HepG2 (cell line): ENCODE measurements around the gene M1AP. TPM values are rescaled to one million over a fixed set of nuclear protein-coding genes. Genes with fewer than 3 reads are reported as not detected.

Experiments
- ATF7 ChIP-seq, 2 experiments: fragments of 450-650 bp in 1 of 2; sonication (generic) in 1 of 2; formaldehyde crosslinking in 1 of 2; IDR thresholded peaks; 2 replicates each; pipeline versions ENCODE4 v1.4.0 to v1.6.1; 2016 to 2020; ENCODE audit warnings: antibody characterized with exemption in 1 of 2, mild to moderate bottlenecking in 1 of 2, missing genetic modification reagents in 1 of 2
- BORCS8-MEF2B ChIP-seq: sonication (generic); formaldehyde crosslinking; IDR thresholded peaks from 2 replicates; pipeline ENCODE4 v1.8.0; 2022; ENCODE audit warnings: mild to moderate bottlenecking, missing genetic modification reagents
- DZIP1 ChIP-seq: sonication (generic); formaldehyde crosslinking; IDR thresholded peaks from 2 replicates; pipeline ENCODE4 v1.5.0; 2020; ENCODE audit warnings: mild to moderate bottlenecking, missing genetic modification reagents
- HDAC1 ChIP-seq: sonication (generic); formaldehyde crosslinking; IDR thresholded peaks from 2 replicates; pipeline ENCODE4 v1.5.1; 2020; ENCODE audit warnings: mild to moderate bottlenecking, missing genetic modification reagents
- HDAC6 ChIP-seq: fragments of 200-600 bp; sonication (generic); IDR thresholded peaks from 2 replicates; pipeline ENCODE4 v1.7.0; 2017; ENCODE audit warnings: mild to moderate bottlenecking, antibody characterized with exemption, low read length, low read depth
- IKZF5 ChIP-seq: IDR thresholded peaks from 2 replicates; pipeline ENCODE4 v1.6.1; 2018; ENCODE audit warnings: missing genetic modification reagents, mild to moderate bottlenecking, missing compliant biosample characterization
- NCOR1 ChIP-seq: fragments of 200-600 bp; sonication (generic); IDR thresholded peaks from 2 replicates; pipeline ENCODE4 v1.7.0; 2017; ENCODE audit warnings: antibody characterized with exemption, low read length, borderline replicate concordance
- RNF2 ChIP-seq: fragments of 450-650 bp; conservative IDR thresholded peaks from 2 replicates; pipeline ENCODE4 v1.6.1; 2016; ENCODE audit warnings: low read depth
- SATB2 ChIP-seq: sonication (generic); formaldehyde crosslinking; IDR thresholded peaks from 2 replicates; pipeline ENCODE4 v1.5.0; 2020; ENCODE audit warnings: missing genetic modification reagents
- SETDB1 ChIP-seq: sonication (generic); formaldehyde crosslinking; IDR thresholded peaks from 2 replicates; pipeline ENCODE4 v1.5.1; 2020; ENCODE audit warnings: missing genetic modification reagents, mild to moderate bottlenecking, borderline replicate concordance
- polyA plus RNA-seq, 8 experiments: library from polyadenylated mRNA; depleted of rRNA in 3 of 8; stranded (reverse) in 7 of 8; unstranded in 1 of 8; fragments of >200 nt; fragmentation: Illumina TruSeq in 4 of 8; extraction: Trizol in 4 of 8; gene quantifications; 2 replicates each; pipeline versions ENCODE4 v1.2.1 to v1.2.3, GENCODE V29; 2011 to 2016; ENCODE audit warnings: low read depth in 4 of 8, missing spikeins in 1 of 8, mixed read lengths in 1 of 8; ENCODE audit not compliant: insufficient read depth in 1 of 8
- total RNA-seq, 5 experiments: library from RNA; depleted of rRNA; stranded (reverse); fragments of >200 nt; fragmentation: Illumina TruSeq; extraction: Trizol; gene quantifications; 2 replicates each; pipeline ENCODE4 v1.2.3, GENCODE V29; 2016; ENCODE audit warnings: low read depth in 1 of 5
- TF ChIP-seq, protein P1 (sequence below): sonication (generic); IDR thresholded peaks from 2 replicates; pipeline ENCODE4 v1.6.1; 2016; ENCODE audit warnings: low read depth, borderline replicate concordance
- TF ChIP-seq, protein P2 (sequence below): sonication (generic); formaldehyde crosslinking; IDR thresholded peaks from 2 replicates; pipeline ENCODE4 v1.4.0; 2020; ENCODE audit warnings: mild to moderate bottlenecking, missing genetic modification reagents
- TF ChIP-seq, protein P3 (sequence below), 2 experiments: sonication (generic) in 1 of 2; formaldehyde crosslinking in 1 of 2; IDR thresholded peaks; 2 replicates each; pipeline versions ENCODE4 v1.6.1 to v1.9.0; 2014 to 2022; ENCODE audit warnings: antibody characterized with exemption in 1 of 2, borderline replicate concordance in 1 of 2, inconsistent platforms in 1 of 2, low read depth in 1 of 2, missing genetic modification reagents in 1 of 2

The M1AP gene
- total and polyA plus RNA-seq, 2 of the 13 experiments (the other 11 are each of a cell fraction or from before 2014, with no cell fraction given) = not detected

GRCh38 chr2:74529357-74530238 lies 118.5 kb downstream of the M1AP start, which contains the start of the genes AUP1 and HTRA2 (continued):
- TF ChIP-seq HDAC6 (no peak), ATF7 (IDR thresholded peaks at IDR 0.05) (no peak), ATF7 (CRISPR knock-in tag; IDR thresholded peaks at IDR 0.05) (0 out of 2 replicates have a peak, but pooled peaks have one; percentile 31), SETDB1 (CRISPR knock-in tag) (no peak), SATB2 (CRISPR knock-in tag) (no peak), RNF2 (no peak; the same call in 1 of the 2 replicates), HDAC1 (CRISPR knock-in tag) (peak; percentile 93), IKZF5 (CRISPR knock-in tag) (peak; percentile 85), BORCS8-MEF2B (CRISPR knock-in tag) (peak; percentile 71; the same call in 1 of the 2 replicates), DZIP1 (CRISPR knock-in tag) (peak; percentile 65; the same call in 1 of the 2 replicates), NCOR1 (peak; percentile 61; the same call in 1 of the 2 replicates)
- TF ChIP-seq, protein P1, sequence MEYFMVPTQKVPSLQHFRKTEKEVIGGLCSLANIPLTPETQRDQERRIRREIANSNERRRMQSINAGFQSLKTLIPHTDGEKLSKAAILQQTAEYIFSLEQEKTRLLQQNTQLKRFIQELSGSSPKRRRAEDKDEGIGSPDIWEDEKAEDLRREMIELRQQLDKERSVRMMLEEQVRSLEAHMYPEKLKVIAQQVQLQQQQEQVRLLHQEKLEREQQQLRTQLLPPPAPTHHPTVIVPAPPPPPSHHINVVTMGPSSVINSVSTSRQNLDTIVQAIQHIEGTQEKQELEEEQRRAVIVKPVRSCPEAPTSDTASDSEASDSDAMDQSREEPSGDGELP = peak; percentile 53; the same call in 1 of the 2 replicates
- TF ChIP-seq, protein P2, sequence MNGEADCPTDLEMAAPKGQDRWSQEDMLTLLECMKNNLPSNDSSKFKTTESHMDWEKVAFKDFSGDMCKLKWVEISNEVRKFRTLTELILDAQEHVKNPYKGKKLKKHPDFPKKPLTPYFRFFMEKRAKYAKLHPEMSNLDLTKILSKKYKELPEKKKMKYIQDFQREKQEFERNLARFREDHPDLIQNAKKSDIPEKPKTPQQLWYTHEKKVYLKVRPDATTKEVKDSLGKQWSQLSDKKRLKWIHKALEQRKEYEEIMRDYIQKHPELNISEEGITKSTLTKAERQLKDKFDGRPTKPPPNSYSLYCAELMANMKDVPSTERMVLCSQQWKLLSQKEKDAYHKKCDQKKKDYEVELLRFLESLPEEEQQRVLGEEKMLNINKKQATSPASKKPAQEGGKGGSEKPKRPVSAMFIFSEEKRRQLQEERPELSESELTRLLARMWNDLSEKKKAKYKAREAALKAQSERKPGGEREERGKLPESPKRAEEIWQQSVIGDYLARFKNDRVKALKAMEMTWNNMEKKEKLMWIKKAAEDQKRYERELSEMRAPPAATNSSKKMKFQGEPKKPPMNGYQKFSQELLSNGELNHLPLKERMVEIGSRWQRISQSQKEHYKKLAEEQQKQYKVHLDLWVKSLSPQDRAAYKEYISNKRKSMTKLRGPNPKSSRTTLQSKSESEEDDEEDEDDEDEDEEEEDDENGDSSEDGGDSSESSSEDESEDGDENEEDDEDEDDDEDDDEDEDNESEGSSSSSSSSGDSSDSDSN (CRISPR knock-in tag) = peak; percentile 81; the same call in 1 of the 2 replicates
- TF ChIP-seq, protein P3, sequence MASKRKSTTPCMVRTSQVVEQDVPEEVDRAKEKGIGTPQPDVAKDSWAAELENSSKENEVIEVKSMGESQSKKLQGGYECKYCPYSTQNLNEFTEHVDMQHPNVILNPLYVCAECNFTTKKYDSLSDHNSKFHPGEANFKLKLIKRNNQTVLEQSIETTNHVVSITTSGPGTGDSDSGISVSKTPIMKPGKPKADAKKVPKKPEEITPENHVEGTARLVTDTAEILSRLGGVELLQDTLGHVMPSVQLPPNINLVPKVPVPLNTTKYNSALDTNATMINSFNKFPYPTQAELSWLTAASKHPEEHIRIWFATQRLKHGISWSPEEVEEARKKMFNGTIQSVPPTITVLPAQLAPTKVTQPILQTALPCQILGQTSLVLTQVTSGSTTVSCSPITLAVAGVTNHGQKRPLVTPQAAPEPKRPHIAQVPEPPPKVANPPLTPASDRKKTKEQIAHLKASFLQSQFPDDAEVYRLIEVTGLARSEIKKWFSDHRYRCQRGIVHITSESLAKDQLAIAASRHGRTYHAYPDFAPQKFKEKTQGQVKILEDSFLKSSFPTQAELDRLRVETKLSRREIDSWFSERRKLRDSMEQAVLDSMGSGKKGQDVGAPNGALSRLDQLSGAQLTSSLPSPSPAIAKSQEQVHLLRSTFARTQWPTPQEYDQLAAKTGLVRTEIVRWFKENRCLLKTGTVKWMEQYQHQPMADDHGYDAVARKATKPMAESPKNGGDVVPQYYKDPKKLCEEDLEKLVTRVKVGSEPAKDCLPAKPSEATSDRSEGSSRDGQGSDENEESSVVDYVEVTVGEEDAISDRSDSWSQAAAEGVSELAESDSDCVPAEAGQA (IDR thresholded peaks at IDR 0.05; ENCODE audit: low read depth) = peak; percentile 86
- TF ChIP-seq, protein P3 (CRISPR knock-in tag; IDR thresholded peaks at IDR 0.05; ENCODE audit: borderline replicate concordance) = no peak
